ENCODE results near the gene CFAP119. TPM values are rescaled to one million over a fixed set of nuclear protein-coding genes. Genes with fewer than 3 reads are reported as not detected.
A peak's percentile ranks its signal among the peaks of the same experiment; 100 is the strongest.
"Not testable (repeated sequence)": the region's sequence is repeated elsewhere in the genome, so short reads cannot be mapped to it uniquely, and the experiment has no call there.

CFAP119 gene
- 14.4 and 18.5 TPM in 2 replicates for total RNA-seq
- long read RNA-seq, partial matches to known transcripts = 0 of 4 reads
- long read RNA-seq, other reads (novel, unspliced or antisense) = 2 of 4 reads

GRCh38 chr16:30761928-30762902, at the start of gene CFAP119, which contains the start of gene RNF40:
CFAP119 (minus strand) TSS chr16:30762062; CDS start chr16:30761748, 314 bp downstream.
RNF40 (plus strand) TSS chr16:30762322; CDS start chr16:30762546, 224 bp downstream.
- no peaks in the 10 kb centered on the region for H3K27me3 Mint-ChIP-seq (ENCODE audit: low read depth)
- peaks cover 28% of the 10 kb centered on the region for H3K4me1 Mint-ChIP-seq

GRCh38 chr16:30809675-30810074, 47.8 kb upstream of the CFAP119 start:
- not testable (repeated sequence) for H3K9me3 Mint-ChIP-seq; H3K36me3 Mint-ChIP-seq (ENCODE audit: low read depth); H3K27me3 Mint-ChIP-seq (ENCODE audit: low read depth); H3K27ac Mint-ChIP-seq (ENCODE audit: unreplicated experiment); DNase-seq (ENCODE audit: low read depth, low spot score); H3K4me3 Mint-ChIP-seq
- H3K4me1 Mint-ChIP-seq = peaks cover 32% of the 10 kb centered on the region

More at GRCh38 chr16:30761928-30762902, at the start of gene CFAP119, which contains the start of gene RNF40:
- TF ChIP-seq CTCF (conservative IDR thresholded peaks at IDR 0.05) = no peak
- Mint-ChIP-seq H3K9me3 (no peaks in the 10 kb centered on the region), H3K36me3 (ENCODE audit: low read depth) (peaks cover 2% of the 10 kb centered on the region), H3K4me3 (peak within 1 kb of the TSS; percentile 97), H3K27ac (ENCODE audit: unreplicated experiment) (peak within 1 kb of the TSS; percentile 97)
- peak; percentile 91 for DNase-seq (ENCODE audit: low read depth, low spot score)

DNA sequence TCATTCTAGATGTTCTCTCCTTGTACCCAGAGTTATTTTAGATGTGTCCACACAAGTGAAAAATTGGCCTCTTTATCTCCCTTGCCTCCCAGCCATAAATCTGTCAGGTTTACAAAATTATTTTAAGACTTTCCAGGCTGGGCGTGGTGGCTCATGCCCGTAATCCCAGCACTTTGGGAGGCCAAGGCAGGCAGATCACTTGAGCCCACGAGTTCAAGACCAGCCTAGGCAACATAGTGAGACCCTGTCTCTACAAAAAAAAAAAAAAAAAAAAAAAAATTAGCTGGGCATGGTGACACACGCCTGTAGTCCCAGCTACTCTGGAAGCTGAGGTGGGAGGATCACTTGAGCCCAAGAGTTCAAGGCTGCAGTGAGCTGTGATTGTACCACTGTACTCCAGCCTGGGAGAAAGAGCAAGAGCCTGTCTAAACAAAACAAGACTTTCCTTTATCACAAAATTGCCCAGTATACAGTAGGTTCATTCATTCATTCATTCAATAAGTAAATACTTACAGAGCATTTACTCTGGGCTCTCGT, 47.1 kb upstream of the CFAP119 start:
- H3K27me3 Mint-ChIP-seq (ENCODE audit: low read depth); H3K9me3 Mint-ChIP-seq; DNase-seq (ENCODE audit: low read depth, low spot score); H3K27ac Mint-ChIP-seq (ENCODE audit: unreplicated experiment); H3K36me3 Mint-ChIP-seq (ENCODE audit: low read depth): not testable (repeated sequence)
- Mint-ChIP-seq H3K4me3 (peak overlapping the region; percentile 51), H3K4me1 (peaks cover 25% of the 10 kb centered on the region)

- Mint-ChIP-seq H3K27ac (ENCODE audit: unreplicated experiment) (no peak overlapping the region), H3K9me3 (no peaks in the 10 kb centered on the region), H3K27me3 (ENCODE audit: low read depth) (no peaks in the 10 kb centered on the region), H3K36me3 (ENCODE audit: low read depth) (no peaks in the 10 kb centered on the region), H3K4me3 (no peak overlapping the region), H3K4me1 (peaks cover 24% of the 10 kb centered on the region)
- TF ChIP-seq CTCF (conservative IDR thresholded peaks at IDR 0.05) = no peak
- no peak for DNase-seq (ENCODE audit: low read depth, low spot score)
Observed at GRCh38 chr16:30808146-30808545, 46.3 kb upstream of the CFAP119 start.

DNA sequence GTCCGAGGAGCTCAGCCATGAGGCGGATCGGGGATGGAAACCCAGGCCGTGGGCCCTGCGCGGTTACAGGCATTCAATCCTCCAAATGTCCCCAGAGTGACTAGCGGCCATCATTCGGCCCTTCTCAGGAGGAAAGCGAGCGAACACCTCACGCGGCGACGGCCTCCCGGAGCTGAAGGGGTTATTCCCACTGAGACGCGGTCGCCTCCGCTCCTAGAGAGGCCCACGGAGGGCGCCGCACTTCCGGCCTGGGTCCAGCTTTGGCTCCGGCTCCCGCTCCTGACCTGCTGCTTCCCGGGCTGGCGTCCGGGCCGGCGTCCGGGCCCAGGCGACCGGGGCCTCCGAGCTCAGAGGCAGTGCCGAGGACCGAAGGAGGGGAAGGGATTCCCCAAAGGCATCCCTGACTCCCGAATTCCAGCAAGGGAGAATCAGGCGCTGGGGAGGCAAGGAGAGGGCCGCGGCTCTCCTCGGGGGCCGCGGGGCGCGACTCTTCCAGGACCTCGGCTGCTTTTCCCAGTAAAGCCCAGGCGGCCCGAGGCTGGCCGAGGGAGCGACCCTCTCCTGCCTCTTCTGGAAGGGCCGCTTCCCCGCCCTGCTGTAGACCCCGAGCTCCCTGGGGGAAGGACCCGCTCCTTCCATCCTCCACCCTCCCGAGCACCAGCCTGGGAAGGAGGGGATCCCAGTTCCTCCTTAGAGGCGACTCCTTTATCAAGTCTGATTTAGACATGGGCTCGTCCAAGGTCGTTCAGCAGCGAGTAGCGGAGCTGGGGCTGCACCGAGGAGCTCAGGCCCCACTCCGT, 43.7 kb upstream of the CFAP119 start:
- DNase-seq (ENCODE audit: low read depth, low spot score) = peak; percentile 71
- H3K27ac Mint-ChIP-seq (ENCODE audit: unreplicated experiment) = peak overlapping the region; percentile 96
- peak overlapping the region; percentile 89 for H3K4me3 Mint-ChIP-seq
- no peak for TF ChIP-seq CTCF (conservative IDR thresholded peaks at IDR 0.05)
- H3K27me3 Mint-ChIP-seq (ENCODE audit: low read depth) = no peaks in the 10 kb centered on the region
- peaks cover 31% of the 10 kb centered on the region for H3K4me1 Mint-ChIP-seq
- H3K36me3 Mint-ChIP-seq (ENCODE audit: low read depth) = no peaks in the 10 kb centered on the region
- no peaks in the 10 kb centered on the region for H3K9me3 Mint-ChIP-seq

GRCh38 chr16:30805056-30805369, 43.2 kb upstream of the CFAP119 start:
- Mint-ChIP-seq H3K36me3 (ENCODE audit: low read depth) (no peaks in the 10 kb centered on the region), H3K9me3 (no peaks in the 10 kb centered on the region), H3K4me1 (peaks cover 31% of the 10 kb centered on the region), H3K27ac (ENCODE audit: unreplicated experiment) (peak overlapping the region; percentile 96), H3K4me3 (peak overlapping the region; percentile 89), H3K27me3 (ENCODE audit: low read depth) (no peaks in the 10 kb centered on the region)
- no peak for TF ChIP-seq CTCF (conservative IDR thresholded peaks at IDR 0.05)
- DNase-seq (ENCODE audit: low read depth, low spot score) = no peak
